ENCODE measurements around the gene ALDH7A1.
A peak's percentile ranks its signal among the peaks of the same experiment; 100 is the strongest.

- TF ChIP-seq CTCF (conservative IDR thresholded peaks at IDR 0.05 in 1 of 2, IDR thresholded peaks at IDR 0.05 in 1 of 2; ENCODE audit: extremely low read depth in 1 of 2, insufficient read depth in 1 of 2, low read depth in 1 of 2, low read length in 2 of 2) (peak; percentile 33 to 49), EZH2 (IDR thresholded peaks at IDR 0.05; ENCODE audit: borderline replicate concordance, low read length) (no peak)
Measured at GRCh38 chr5:126490167-126490940, 104.7 kb downstream of the ALDH7A1 start.

Measured in mammary epithelial cell (primary cell).